ENCODE measurements around the gene RPL13A.
A peak's percentile ranks its signal among the peaks of the same experiment; 100 is the strongest.
"Not testable (repeated sequence)": the region's sequence is repeated elsewhere in the genome, so short reads cannot be mapped to it uniquely, and the experiment has no call there.

Gene RPL13A

DNA sequence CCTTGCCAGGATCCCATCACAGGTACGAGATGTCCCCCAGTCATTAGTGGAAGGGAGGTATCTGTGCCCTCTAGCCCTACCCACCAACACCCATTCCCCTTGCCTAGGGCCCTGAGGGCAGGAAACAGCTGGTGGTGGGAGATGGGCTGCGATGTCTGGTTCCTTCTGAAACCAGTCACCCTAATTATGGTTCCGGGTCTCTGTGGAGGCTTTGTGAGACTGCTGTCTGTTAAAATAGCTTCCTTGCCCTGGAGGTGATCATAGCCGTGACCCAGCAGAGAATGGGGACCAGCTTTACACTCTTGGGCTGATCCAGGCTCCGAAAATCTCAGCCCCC, 28.9 kb upstream of the RPL13A start:
- DNase-seq, result no peak

DNA sequence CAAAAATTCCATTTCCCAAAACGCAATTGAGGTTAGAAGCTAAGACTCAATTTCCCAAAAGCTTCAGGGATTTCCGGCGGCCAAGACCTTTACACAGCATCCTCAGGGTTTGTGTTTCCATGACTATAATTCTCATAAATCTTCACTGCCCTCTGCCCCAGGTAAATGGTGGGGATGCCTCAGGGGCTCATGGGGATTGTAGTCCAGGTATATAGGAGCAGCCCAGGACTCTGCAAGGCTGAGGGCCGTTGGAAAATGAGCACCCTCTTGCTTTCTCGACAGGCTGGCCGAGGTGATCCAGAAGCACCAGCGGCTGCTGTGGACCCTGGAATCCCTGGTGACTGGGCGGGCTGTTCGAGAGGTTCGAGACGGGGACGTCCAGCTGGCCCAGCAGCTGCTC, 28.0 kb upstream of the RPL13A start:
- no peak for DNase-seq

DNA sequence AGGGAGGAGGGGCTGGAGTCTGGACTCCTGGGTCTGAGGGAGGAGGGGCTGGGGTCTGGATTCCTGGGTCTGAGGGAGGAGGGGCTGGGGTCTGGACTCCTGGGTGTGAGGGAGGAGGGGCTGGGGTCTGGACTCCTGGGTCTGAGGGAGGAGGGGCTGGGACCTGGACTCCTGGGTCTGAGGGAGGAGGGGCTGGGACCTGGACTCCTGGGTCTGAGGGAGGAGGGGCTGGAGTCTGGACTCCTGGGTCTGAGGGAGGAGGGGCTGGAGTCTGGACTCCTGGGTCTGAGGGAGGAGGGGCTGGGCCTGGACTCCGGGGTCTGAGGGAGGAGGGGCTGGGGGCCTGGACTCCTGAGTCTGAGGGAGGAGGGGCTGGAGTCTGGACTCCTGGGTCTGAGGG, 26.3 kb upstream of the RPL13A start:
- DNase-seq, result not testable (repeated sequence)

DNA sequence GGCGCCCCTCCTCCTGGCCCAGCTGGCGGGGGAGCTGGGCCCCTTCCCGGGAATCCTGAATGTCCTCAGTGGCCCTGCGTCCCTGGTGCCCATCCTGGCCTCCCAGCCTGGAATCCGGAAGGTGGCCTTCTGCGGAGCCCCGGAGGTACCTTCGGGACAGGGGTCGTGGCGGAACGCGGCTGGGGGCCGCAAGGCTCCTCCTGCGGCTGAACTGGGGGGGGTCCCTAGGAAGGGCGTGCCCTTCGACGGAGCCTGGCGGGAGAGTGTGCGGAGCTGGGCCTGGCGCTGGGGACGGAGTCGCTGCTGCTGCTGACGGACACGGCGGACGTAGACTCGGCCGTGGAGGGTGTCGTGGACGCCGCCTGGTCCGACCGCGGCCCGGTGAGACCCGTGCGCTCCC, 25.8 kb upstream of the RPL13A start:
- DNase-seq, result no peak

DNA sequence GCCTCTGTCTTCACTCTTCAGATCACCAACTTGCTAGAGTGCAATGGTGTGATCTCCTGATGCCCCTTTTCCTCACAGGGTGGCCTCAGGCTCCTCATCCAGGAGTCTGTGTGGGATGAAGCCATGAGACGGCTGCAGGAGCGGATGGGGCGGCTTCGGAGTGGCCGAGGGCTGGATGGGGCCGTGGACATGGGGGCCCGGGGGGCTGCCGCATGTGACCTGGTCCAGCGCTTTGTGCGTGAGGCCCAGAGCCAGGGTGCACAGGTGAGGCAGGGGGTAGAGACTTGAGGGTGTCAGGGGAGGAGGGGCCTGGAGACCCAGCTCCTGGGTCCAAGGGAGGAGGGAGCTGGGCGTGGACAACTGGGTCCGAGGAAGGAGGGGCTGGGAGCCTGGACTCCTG, 24.9 kb upstream of the RPL13A start:
- no peak for DNase-seq

DNA sequence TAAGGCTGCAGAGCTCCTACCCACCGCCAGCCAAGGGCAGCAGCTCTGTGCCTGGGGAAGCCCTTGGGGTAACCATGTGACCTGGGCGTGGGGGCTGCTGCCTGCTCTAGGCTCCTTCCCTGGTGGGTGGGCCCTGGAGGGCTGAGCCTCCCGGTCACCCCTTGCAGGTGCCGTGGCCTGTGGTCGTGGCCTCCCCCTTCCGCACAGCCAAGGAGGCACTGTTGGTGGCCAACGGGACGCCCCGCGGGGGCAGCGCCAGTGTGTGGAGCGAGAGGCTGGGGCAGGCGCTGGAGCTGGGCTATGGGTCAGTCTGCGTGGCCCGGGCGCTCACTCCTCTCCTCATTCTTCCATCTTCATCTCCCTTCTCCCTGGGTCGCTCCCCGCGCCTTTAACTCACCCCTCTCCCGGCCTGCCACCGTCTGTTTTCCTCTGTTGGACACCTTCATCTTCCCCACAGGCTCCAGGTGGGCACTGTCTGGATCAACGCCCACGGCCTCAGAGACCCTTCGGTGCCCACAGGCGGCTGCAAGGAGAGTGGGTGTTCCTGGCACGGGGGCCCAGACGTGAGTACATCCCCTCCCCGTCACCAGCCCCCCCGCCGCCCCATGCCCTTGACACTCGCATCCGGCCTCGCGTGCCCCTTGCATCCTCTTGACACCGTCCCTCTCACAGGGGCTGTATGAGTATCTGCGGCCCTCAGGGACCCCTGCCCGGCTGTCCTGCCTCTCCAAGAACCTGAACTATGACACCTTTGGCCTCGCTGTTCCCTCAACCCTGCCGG, 23.3 kb upstream of the RPL13A start:
- DNase-seq, result no peak

DNA sequence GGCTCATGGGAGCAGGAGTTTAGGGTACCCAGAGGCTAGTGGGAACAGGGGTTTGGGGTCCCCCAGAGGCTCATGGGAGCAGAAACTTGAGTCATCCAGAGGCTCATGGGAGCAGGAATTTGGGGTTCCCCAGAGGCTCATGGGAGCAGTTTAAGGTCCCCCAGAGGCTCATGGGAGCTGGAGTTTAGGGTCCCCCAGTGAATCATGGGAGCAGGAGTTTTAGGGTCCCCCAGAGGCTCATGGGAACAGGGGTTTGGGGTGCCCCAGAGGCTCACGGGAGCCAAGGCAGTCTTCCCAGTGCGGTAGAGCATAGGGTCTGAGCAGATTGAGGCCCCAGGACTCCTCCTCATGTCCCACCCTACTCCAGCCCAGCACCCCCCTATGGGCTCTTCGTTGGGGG, 22.0 kb upstream of the RPL13A start:
- DNase-seq, result no peak

DNA sequence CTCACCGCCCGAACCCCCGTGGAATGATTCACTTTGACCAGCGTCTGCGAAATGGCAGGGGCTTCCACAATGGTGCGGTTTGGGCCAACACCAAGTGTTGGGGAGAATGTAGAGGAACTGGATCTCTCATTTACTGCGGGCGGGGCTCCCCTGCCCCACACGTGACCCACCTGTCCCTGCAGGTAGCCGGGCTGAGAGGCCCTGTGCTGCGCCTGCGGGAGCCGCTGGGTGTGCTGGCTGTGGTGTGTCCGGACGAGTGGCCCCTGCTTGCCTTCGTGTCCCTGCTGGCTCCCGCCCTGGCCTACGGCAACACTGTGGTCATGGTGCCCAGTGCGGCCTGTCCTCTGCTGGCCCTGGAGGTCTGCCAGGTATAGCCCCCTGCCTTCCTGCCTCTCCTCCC, 19.2 kb upstream of the RPL13A start:
- no peak for DNase-seq

DNA sequence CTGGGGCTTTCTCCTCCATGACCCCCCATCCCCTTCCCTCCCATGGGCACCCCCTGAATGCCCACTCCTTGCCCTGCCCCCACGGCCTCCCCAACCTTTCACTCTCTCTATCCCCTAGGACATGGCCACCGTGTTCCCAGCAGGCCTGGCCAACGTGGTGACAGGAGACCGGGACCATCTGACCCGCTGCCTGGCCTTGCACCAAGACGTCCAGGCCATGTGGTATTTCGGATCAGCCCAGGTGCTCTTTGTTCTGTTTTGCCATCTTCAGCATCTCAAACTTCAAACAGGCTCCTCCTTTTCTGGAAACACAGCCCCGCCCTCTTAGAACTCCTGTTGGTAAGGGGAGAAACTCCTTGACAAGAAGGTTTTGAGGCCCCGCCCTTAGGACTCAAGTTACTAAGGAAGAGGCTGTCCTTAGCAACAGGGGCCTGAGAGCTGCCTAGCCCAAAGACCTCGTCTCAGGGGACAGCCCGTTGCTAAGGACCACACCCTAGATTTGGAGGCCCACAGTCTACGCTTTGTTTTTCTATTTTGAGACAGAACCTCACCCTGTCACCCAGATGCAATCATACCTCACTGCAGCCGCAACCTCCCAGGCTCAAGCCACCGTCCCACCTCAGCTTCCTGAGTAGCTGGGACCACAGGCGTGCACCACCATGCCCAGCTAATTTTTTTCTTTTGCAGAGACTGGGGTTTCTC, 18.5 kb upstream of the RPL13A start:
- DNase-seq, result peak in 1 of 2 experiments; percentile 43

DNA sequence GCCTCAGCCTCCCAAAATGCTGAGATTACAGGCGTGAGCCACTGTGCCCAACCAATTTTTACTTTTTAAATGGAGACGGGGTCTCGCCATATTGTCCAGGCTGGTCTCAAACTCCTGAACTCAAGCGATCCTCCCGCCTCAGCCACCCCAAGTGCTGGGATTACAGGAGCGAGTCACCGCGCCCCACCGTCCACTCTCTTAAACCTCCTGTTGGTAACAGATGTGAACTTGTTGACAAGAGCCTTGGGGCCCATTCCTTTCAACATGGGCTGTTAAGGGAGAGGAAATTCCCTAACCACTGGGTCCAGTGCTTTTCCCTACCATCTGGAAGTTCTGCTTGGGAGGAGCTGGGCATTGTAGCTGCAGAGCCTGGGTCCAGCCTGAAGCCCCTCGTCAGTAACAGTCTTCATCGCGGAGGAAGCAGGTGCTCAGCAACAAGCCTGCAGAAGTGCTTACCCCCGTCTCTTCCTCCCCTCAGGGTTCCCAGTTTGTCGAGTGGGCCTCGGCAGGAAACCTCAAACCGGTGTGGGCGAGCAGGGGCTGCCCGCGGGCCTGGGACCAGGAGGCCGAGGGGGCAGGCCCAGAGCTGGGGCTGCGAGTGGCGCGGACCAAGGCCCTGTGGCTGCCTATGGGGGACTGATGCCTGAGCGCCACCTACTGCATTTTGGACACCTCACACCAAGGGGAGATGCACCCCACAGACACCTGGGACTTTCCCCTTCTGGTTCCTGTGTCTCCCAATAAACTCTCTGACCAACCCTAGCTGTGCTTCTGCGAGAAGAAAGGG, 17.4 kb upstream of the RPL13A start:
- no peak for DNase-seq

DNA sequence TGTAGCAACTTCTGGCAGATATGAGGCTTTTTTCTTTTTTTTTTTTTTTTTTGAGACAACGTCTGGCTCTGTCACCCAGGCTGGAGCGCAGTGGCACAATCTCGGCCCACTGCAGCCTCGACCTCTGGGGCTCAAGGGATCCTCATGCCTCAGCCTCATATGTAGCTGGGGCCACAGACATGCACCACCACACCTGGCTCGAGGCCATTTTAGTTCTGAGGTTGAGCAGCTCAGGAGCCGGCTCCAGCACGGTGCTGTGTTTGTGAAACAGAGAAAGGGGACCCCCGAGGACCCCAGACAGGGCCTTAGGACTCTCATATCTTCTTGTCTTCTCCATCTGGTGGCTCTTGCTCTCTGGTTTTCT, 16.8 kb upstream of the RPL13A start:
- DNase-seq, result no peak

DNA sequence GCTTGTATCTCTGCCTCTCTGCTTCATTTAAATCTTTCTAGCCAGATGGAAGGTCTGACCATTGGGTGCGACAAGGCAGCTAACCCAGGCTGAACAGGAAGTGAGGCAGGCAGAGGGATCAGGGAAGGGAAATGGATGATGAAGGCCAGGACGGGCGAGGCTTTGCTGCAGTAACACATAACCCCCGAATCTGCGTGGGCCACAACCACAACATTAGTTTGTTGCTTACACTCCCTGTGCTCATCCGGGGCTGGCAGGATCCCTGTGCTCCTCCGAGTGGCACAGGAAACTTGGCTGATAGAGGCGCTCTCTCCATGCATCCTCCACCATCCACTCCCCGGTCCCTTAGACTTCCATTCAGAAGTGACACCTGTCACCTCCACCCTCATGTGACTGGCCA, 14.5 kb upstream of the RPL13A start:
- DNase-seq, result no peak

DNA sequence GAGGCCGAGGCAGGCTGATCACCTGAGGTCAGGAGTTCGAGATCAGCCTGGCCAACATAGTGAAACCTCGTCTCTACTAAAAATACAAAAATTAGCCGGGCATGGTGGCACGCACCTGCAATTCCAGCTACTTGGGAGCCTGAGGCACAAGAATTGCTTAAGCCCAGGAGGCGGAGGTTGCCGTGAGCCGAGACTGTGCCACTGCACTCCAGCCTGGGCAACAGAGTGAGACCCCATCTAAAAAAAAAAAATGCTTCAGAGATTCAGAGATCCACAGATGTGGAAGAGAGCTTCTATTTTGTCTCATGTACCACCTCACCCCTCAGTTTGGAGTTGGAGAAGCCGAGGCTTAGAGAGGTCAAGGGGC, 13.9 kb upstream of the RPL13A start:
- DNase-seq, result not testable (repeated sequence)

DNA sequence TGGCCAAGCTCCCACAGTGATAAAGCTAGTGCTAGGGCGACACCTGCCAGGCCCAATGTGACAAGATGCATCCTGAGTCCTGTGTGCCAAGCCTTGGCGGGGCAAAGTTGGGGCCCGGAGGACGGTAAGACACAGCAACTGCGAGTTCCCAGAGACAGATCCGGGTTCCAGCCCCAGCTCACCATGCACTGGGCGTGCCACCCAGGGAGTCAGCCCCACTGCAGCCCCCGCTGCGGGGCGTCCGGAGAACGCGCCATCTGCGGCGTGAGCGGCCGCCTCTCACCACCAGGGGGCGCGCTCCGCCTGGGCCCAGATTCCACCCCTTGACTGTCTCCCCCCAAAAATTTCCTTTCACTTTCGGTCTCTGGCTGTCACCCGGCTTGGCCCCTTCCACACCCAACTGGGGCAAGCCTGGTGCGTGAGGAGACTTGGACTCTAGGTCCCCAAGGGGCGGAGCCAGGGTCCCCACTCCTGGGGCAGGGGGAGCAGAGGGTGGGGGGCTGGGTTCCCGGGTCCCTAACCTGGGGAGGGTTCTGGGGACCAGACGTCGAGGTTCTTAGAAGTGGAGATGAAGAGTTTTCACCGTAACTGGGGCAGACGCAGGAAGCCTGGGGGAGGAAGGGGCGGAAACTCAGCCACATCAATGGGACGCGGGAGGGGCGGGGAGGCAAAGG, 13.4 kb upstream of the RPL13A start, which contains the start of gene FLT3LG:
FLT3LG (plus strand) TSS at position 348 of the 674 bp plus-strand sequence. CDS start 425 bp downstream, outside the sequence.
- peak in 1 of 2 experiments; percentile 61 for DNase-seq

DNA sequence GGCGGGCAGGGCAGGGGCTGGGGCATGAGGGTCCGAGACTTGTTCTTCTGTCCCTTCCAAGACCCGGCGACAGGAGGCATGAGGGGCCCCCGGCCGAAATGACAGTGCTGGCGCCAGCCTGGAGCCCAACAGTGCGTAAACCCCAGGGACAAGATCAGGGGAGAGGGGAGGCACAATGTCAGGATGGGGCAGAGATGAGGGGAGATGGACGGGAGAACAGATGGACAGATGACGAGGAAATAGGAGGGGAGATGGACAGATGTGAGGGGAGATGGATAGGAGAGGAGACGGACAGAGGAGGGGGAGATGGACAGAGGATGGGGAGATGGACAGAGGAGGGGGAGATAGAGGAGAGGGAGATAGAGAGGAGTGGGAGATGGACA, 12.9 kb upstream of the RPL13A start:
- no peak for DNase-seq

DNA sequence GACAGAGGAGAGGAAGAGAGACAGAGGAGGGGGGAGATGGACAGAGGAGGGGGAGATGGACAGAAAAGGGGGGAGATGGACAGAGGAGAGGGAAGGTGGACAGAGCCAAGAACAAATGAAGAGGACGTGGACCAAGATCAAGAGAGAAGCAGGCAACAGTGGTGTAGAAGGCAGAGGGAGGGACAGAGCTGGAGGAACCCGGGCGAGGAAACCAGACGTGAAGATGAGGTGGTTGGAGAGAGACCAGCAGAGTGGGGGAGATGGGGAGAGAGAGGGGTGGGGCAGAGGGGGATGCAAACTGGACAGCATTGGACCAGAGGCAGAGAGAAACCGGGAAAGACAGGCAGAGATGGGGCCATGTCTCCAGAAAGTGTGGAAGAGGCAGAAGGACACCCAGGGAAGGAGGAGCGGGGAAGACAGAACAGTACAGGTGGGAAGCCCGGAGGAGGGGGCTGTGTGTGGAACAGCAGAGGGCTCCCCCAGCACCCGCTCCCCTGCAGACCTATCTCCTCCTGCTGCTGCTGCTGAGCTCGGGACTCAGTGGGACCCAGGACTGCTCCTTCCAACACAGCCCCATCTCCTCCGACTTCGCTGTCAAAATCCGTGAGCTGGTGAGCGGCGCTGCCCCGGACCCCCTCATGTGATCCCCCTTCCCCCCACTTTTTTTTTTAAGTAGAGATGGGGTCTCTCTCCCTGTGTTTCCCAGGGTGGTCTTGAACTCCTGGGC, 12.1 kb upstream of the RPL13A start:
- no peak for DNase-seq

DNA sequence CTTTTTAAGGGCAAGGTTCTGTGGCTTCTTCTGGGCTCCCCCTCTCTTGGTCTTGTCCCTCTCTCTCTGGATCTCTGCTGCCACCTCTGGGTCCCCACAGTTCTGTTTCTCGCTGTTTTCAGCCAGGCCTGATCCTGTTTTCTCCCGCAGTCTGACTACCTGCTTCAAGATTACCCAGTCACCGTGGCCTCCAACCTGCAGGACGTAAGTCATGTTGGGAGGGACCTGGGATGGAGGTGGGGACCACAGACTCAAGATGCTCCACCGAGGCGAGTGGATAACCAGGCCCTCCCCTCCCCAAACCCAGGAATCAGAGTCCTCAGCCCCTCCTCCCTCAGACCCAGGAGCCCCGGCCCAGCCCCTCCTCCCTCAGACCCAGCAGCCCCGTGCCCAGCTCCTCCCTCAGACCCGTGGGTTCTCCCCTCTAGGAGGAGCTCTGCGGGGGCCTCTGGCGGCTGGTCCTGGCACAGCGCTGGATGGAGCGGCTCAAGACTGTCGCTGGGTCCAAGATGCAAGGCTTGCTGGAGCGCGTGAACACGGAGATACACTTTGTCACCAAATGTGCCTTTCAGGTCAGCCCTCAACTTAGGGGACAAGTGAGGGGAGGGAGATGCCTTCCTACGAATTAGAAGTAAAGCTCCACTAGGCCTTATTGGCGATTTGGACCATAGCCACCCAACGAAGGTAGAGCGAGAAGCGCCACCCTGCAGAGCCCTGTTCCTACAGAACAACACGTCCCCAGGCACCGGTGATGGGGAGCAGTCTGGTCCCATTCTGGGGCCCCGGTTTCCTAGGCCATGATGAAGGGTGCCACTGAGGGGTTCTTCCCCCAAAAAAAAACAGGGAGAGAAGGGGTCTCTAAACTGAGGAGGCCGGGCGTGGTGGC, 11.2 kb upstream of the RPL13A start:
- peak in 1 of 2 experiments; percentile 13 for DNase-seq

DNA sequence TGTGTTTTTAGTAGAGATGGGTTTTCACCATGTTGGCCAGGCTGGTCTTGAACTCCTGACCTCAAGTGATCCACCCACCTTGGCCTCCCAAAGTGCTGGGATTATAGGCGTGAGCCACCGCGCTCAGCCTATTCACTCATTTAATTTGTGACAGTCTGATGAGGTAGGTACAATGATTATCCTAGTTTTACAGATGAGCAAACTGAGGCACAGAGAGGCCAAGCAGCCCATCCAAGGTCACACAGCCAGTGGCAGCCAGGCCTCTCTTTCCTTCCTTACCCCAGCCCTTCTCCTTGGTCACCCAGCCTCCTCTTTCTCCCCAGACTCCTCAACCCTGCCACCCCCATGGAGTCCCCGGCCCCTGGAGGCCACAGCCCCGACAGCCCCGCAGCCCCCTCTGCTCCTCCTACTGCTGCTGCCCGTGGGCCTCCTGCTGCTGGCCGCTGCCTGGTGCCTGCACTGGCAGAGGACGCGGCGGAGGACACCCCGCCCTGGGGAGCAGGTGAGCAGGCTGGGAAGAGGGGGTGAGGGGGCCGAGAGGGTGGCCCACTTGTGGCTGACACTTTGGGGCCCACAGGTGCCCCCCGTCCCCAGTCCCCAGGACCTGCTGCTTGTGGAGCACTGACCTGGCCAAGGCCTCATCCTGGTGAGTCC, 7.3 kb upstream of the RPL13A start:
- DNase-seq, result no peak

DNA sequence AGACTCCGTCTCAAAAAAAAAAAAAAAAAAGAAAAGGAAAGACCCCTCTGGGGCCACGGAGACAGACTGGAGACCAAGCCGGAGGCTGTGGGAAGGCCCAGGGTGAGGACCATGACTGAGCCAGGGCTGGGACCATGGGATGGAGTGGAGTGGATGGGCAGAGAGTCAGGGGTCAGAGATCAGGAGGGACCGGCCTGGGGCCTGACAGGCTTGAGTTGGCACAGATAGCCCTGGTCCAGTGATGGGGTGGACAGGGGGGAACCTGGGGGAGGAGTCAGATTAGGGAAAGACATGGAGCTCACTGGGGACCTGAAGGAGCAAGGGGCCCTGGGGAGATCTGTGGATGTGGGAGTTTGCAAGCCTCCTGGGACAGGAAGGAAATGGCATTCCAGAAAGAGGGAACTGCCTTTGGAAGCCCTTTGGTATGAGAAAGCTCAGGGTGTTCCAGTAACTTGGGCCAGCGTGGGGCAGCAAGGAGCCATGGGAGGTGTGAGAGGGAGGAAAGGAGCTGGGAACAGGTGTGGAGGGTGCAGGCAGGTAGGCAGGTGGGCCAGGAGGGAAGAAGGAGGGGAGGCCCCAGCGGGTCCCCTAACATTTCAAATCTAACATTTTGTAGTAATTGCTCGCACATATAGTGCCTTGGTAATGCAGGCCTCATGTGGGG, 6.3 kb upstream of the RPL13A start:
- DNase-seq, result no peak

DNA sequence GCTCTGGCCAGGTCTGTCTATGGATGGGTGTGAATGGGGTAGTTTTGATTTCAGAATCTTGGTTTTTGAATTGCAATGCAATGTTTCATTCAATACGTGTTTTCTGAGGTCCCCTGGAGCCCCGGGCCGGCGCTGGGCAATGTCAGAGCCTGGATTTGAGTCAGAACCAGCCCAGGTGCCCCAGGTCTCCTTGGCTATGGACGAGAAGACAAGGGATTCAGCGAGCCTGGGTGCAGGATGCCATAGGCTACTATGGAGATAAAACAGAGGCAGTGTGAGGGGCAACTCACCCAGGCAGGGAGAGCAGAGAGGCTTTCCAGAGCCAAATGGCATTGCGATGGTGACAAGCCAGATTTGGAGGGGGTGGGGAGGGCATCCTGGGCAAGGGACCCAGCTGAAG, 1.2 kb upstream of the RPL13A start:
- DNase-seq, result no peak

Measured in SW 1271 (cell line).